ENCODE measurements around the gene NELL2. TPM values are rescaled to one million over a fixed set of nuclear protein-coding genes. Genes with fewer than 3 reads are reported as not detected.

Gene NELL2
- total RNA-seq, 1 donor: 0.36 TPM

- no peak overlapping the region for H3K4me3 ChIP-seq (ENCODE audit: low read depth, low read length)
- TF ChIP-seq CTCF (IDR thresholded peaks at IDR 0.05; ENCODE audit: insufficient read depth, low read length): no peak
- no peak for DNase-seq (ENCODE audit: low read depth)
Observed at GRCh38 chr12:44738051-44738450, 138.1 kb downstream of the NELL2 start.

GRCh38 chr12:44728566-44728965 lies 147.5 kb downstream of the NELL2 start:
- no peak overlapping the region for H3K4me3 ChIP-seq (ENCODE audit: low read depth, low read length)
- DNase-seq (ENCODE audit: low read depth): no peak
- TF ChIP-seq CTCF (IDR thresholded peaks at IDR 0.05; ENCODE audit: insufficient read depth, low read length): no peak

- no peak for TF ChIP-seq CTCF (IDR thresholded peaks at IDR 0.05; ENCODE audit: insufficient read depth, low read length)
- no peak for DNase-seq (ENCODE audit: low read depth)
- no peak overlapping the region for H3K4me3 ChIP-seq (ENCODE audit: low read depth, low read length)
Observed at GRCh38 chr12:44720265-44720664, 155.8 kb downstream of the NELL2 start.

GRCh38 chr12:44717612-44718011 lies 158.5 kb downstream of the NELL2 start:
- H3K4me3 ChIP-seq (ENCODE audit: low read depth, low read length): no peak overlapping the region
- TF ChIP-seq CTCF (IDR thresholded peaks at IDR 0.05; ENCODE audit: insufficient read depth, low read length): no peak
- DNase-seq (ENCODE audit: low read depth): no peak

- TF ChIP-seq CTCF (IDR thresholded peaks at IDR 0.05; ENCODE audit: insufficient read depth, low read length): no peak
- H3K4me3 ChIP-seq (ENCODE audit: low read depth, low read length): no peak overlapping the region
- DNase-seq (ENCODE audit: low read depth): no peak
Observed at GRCh38 chr12:44716711-44717110, 159.4 kb downstream of the NELL2 start.

GRCh38 chr12:44711736-44712135 lies 164.4 kb downstream of the NELL2 start:
- DNase-seq (ENCODE audit: low read depth): no peak
- TF ChIP-seq CTCF (IDR thresholded peaks at IDR 0.05; ENCODE audit: insufficient read depth, low read length): no peak

GRCh38 chr12:44709166-44709565 lies 166.9 kb downstream of the NELL2 start:
- no peak for TF ChIP-seq CTCF (IDR thresholded peaks at IDR 0.05; ENCODE audit: insufficient read depth, low read length)
- DNase-seq (ENCODE audit: low read depth): no peak

More at GRCh38 chr12:44711736-44712135, 164.4 kb downstream of the NELL2 start:
- no peak overlapping the region for H3K4me3 ChIP-seq (ENCODE audit: low read depth, low read length)

More at GRCh38 chr12:44709166-44709565, 166.9 kb downstream of the NELL2 start:
- no peak overlapping the region for H3K4me3 ChIP-seq (ENCODE audit: low read depth, low read length)
